ENCODE measurements around the gene NPFFR2. TPM values are rescaled to one million over a fixed set of nuclear protein-coding genes. Genes with fewer than 3 reads are reported as not detected.

The NPFFR2 gene
- polyA plus RNA-seq, 1 experiment, result not detected

- ChIA-PET CTCF (no interaction called here), POLR2A (no interaction called here)
- no peak for TF ChIP-seq CTCF (IDR thresholded peaks at IDR 0.05; ENCODE audit: low read depth, low read length)
- H3K4me3 ChIP-seq (ENCODE audit: low read depth, low read length), result no peak overlapping the region
- H3K27ac ChIP-seq (ENCODE audit: low read depth, low read length), result no peak overlapping the region
- no peaks in the 10 kb centered on the region for H3K27me3 ChIP-seq (ENCODE audit: control insufficient read depth, insufficient read depth, low read length)
- DNase-seq (ENCODE audit: low read depth, low spot score), result no peak
- H3K9me3 ChIP-seq (ENCODE audit: control insufficient read depth, insufficient read depth, low read length), result no peaks in the 10 kb centered on the region
Measured at GRCh38 chr4:72169861-72170260, 138.1 kb downstream of the NPFFR2 start.

DNA sequence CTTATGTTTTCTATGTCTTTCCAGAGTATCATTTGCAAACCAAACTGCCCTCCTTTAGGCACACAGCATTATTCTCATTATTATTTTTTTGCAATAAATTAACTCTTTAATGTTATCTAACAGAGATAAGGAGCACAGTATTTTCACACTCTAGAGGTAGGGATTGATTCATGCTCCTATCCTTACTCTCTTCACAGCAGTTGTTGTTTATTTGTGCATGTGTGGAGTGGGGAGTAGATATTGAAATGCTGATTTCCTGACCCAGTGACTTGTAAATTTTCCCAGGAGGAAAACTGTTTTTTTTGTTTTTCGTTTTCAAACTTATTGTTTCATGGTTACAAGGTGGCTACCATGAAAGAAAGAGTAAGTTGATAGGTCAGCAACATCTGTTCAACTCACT lies 140.0 kb downstream of the NPFFR2 start:
- POLR2A ChIA-PET, result no interaction called here
- Histone ChIP-seq H3K27ac (ENCODE audit: low read depth, low read length) (no peak overlapping the region), H3K4me3 (ENCODE audit: low read depth, low read length) (no peak overlapping the region), H3K9me3 (ENCODE audit: control insufficient read depth, insufficient read depth, low read length) (no peaks in the 10 kb centered on the region), H3K27me3 (ENCODE audit: control insufficient read depth, insufficient read depth, low read length) (no peaks in the 10 kb centered on the region)
- TF ChIP-seq CTCF (IDR thresholded peaks at IDR 0.05; ENCODE audit: low read depth, low read length), result no peak
- CTCF ChIA-PET, result no interaction called here
- DNase-seq (ENCODE audit: low read depth, low spot score), result no peak

- CTCF ChIA-PET, result no interaction called here
- no peak for DNase-seq (ENCODE audit: low read depth, low spot score)
- Histone ChIP-seq H3K9me3 (ENCODE audit: control insufficient read depth, insufficient read depth, low read length) (no peaks in the 10 kb centered on the region), H3K27me3 (ENCODE audit: control insufficient read depth, insufficient read depth, low read length) (no peaks in the 10 kb centered on the region), H3K27ac (ENCODE audit: low read depth, low read length) (no peak overlapping the region), H3K4me3 (ENCODE audit: low read depth, low read length) (no peak overlapping the region)
- POLR2A ChIA-PET, result no interaction called here
- no peak for TF ChIP-seq CTCF (IDR thresholded peaks at IDR 0.05; ENCODE audit: low read depth, low read length)
Measured at GRCh38 chr4:72179342-72179741, 147.5 kb downstream of the NPFFR2 start.

DNA sequence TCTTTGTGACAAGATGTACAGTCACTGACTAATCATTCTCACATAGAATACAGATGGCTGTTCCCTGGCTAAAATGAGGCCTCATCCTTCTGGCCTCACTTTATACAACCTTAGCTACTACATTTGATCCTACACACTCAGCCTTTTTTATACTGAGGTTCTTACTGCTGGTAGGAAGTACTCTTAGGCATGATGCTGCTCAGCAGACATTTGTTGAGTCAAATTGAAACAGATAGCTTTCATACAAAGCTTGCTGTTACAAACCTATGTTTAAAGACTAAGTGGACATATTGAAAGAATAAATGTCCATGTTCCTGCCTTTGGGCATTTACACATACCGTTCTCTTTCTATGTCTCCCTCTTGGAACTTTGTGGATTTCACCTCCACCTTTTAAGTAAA lies 154.9 kb downstream of the NPFFR2 start:
- no peak for DNase-seq (ENCODE audit: low read depth, low spot score)
- ChIA-PET CTCF (no interaction called here), POLR2A (no interaction called here)
- H3K27ac ChIP-seq (ENCODE audit: low read depth, low read length), result no peak overlapping the region
- no peak overlapping the region for H3K4me3 ChIP-seq (ENCODE audit: low read depth, low read length)
- no peaks in the 10 kb centered on the region for H3K9me3 ChIP-seq (ENCODE audit: control insufficient read depth, insufficient read depth, low read length)
- no peak for TF ChIP-seq CTCF (IDR thresholded peaks at IDR 0.05; ENCODE audit: low read depth, low read length)
- H3K27me3 ChIP-seq (ENCODE audit: control insufficient read depth, insufficient read depth, low read length), result no peaks in the 10 kb centered on the region

- H3K9me3 ChIP-seq (ENCODE audit: control insufficient read depth, insufficient read depth, low read length), result no peaks in the 10 kb centered on the region
- ChIA-PET POLR2A (no interaction called here), CTCF (no interaction called here)
- H3K27me3 ChIP-seq (ENCODE audit: control insufficient read depth, insufficient read depth, low read length), result no peaks in the 10 kb centered on the region
- TF ChIP-seq CTCF (IDR thresholded peaks at IDR 0.05; ENCODE audit: low read depth, low read length), result no peak
- H3K4me3 ChIP-seq (ENCODE audit: low read depth, low read length), result no peak overlapping the region
- DNase-seq (ENCODE audit: low read depth, low spot score), result no peak
- H3K27ac ChIP-seq (ENCODE audit: low read depth, low read length), result no peak overlapping the region
Measured at GRCh38 chr4:72194046-72194445, 162.2 kb downstream of the NPFFR2 start.
